Liver (tissue), 9 donors: ENCODE measurements around the gene VAT1. TPM values are rescaled to one million over a fixed set of nuclear protein-coding genes. Genes with fewer than 3 reads are reported as not detected.

ENCODE experiments used
- DNase-seq: peaks from one replicate; pipeline ENCODE4 v3.0.0-alpha.2; 2017; ENCODE audit warnings: low spot score
- H3K27ac ChIP-seq, 2 donors: one replicate each; pipeline ENCODE4 v1.7.0; 2013; ENCODE audit warnings: inconsistent platforms in 2 of 2, low read length in 2 of 2, control low read depth in 1 of 2, low read depth in 1 of 2, mild to moderate bottlenecking in 1 of 2
- H3K27me3 ChIP-seq, 4 donors: one replicate each; pipeline versions ENCODE4 v1.6.1 to v1.7.0; 2013; ENCODE audit warnings: low read length in 3 of 4, inconsistent platforms in 1 of 4, mild to moderate bottlenecking in 1 of 4, moderate library complexity in 1 of 4; ENCODE audit not compliant: control insufficient read depth in 4 of 4, insufficient read depth in 4 of 4
- H3K36me3 ChIP-seq, 4 donors: one replicate each; pipeline versions ENCODE4 v1.6.1 to v1.7.0; 2013; ENCODE audit warnings: low read length in 3 of 4, mild to moderate bottlenecking in 3 of 4, low read depth in 1 of 4, moderate library complexity in 1 of 4; ENCODE audit not compliant: control insufficient read depth in 4 of 4, insufficient read depth in 3 of 4
- H3K4me1 ChIP-seq, 4 donors: one replicate each; pipeline versions ENCODE4 v1.6.1 to v1.7.0; 2013; ENCODE audit warnings: low read length in 3 of 4, mild to moderate bottlenecking in 3 of 4, moderate library complexity in 1 of 4; ENCODE audit not compliant: control insufficient read depth in 4 of 4, insufficient read depth in 4 of 4
- H3K4me3 ChIP-seq, 3 donors: one replicate each; pipeline versions ENCODE4 v1.6.1 to v1.7.0; 2013; ENCODE audit warnings: low read length in 3 of 3, control low read depth in 1 of 3, low read depth in 1 of 3, mild to moderate bottlenecking in 1 of 3
- H3K9ac ChIP-seq, 2 donors: one replicate each; pipeline ENCODE4 v1.7.0; 2013; ENCODE audit warnings: low read length in 2 of 2, mild to moderate bottlenecking in 2 of 2, moderate library complexity in 2 of 2, control low read depth in 1 of 2, low read depth in 1 of 2
- H3K9me3 ChIP-seq, 4 donors: one replicate each; pipeline versions ENCODE4 v1.6.1 to v1.7.0; 2013; ENCODE audit warnings: low read length in 3 of 4; ENCODE audit not compliant: control insufficient read depth in 4 of 4
- ATF3 ChIP-seq: IDR thresholded peaks from 2 replicates; pipeline ENCODE4 v1.6.1; 2016; ENCODE audit warnings: antibody characterized with exemption
- CTCF ChIP-seq: fragments of 150-350 bp; IDR thresholded peaks from 2 replicates; pipeline ENCODE4 v1.5.1; 2017; ENCODE audit warnings: improper control_type of control experiment, low read depth, low read length; ENCODE audit not compliant: missing input control
- EGR1 ChIP-seq, 2 donors: IDR thresholded peaks; 2 replicates each; pipeline ENCODE4 v1.6.1; 2016 to 2018; ENCODE audit warnings: antibody characterized with exemption in 2 of 2, low read depth in 2 of 2
- FOXA2 ChIP-seq: IDR thresholded peaks from 2 replicates; pipeline ENCODE4 v1.6.1; 2016; ENCODE audit warnings: antibody characterized with exemption
- HNF4A ChIP-seq, 2 donors: conservative IDR thresholded peaks; 2 replicates each; pipeline ENCODE4 v1.6.1; 2016; ENCODE audit warnings: antibody characterized with exemption in 2 of 2, mild to moderate bottlenecking in 2 of 2
- JUND ChIP-seq, 2 donors: IDR thresholded peaks; 2 replicates each; pipeline ENCODE4 v1.6.1; 2016; ENCODE audit warnings: antibody characterized with exemption in 2 of 2
- NR2F2 ChIP-seq: IDR thresholded peaks from 2 replicates; pipeline ENCODE4 v1.6.1; 2016; ENCODE audit warnings: antibody characterized with exemption
- RXRA ChIP-seq, 2 donors: IDR thresholded peaks; 2 replicates each; pipeline ENCODE4 v1.6.1; 2017 to 2018; ENCODE audit warnings: antibody characterized with exemption in 2 of 2, mild to moderate bottlenecking in 1 of 2
- SP1 ChIP-seq: IDR thresholded peaks from 2 replicates; pipeline ENCODE4 v1.6.1; 2018; ENCODE audit warnings: antibody characterized with exemption, mild to moderate bottlenecking
- TAF1 ChIP-seq: conservative IDR thresholded peaks from 2 replicates; pipeline ENCODE4 v1.6.1; 2016; ENCODE audit warnings: antibody characterized with exemption, mild to moderate bottlenecking
- YY1 ChIP-seq: IDR thresholded peaks from 2 replicates; pipeline ENCODE4 v1.6.1; 2016; ENCODE audit warnings: antibody characterized with exemption, mild to moderate bottlenecking
- ZBTB33 ChIP-seq: IDR thresholded peaks from 2 replicates; pipeline ENCODE4 v1.6.1; 2016; ENCODE audit warnings: antibody characterized with exemption
- WGBS: extraction: QIAGEN DNeasy Blood & Tissue Kit; methylation state at CpG from one replicate; pipeline ENCODE4 v1.1.7; 2013; 5-methylcytosine and 5-hydroxymethylcytosine counted together
- polyA plus RNA-seq, 2 donors: library from polyadenylated mRNA; stranded (reverse) in 1 of 2; unstranded in 1 of 2; fragments of 200-250 nt in 1 of 2; fragments of >200 nt in 1 of 2; fragmentation: Nextera tagmentation in 1 of 2; extraction: Ambion mirVana in 1 of 2; gene quantifications; one replicate each; pipeline versions ENCODE4 v1.2.1 to v1.2.3, GENCODE V29; 2013 to 2015
- total RNA-seq, 2 donors: library from RNA; depleted of rRNA; stranded (reverse); fragments of >200 nt; gene quantifications; one replicate each; pipeline ENCODE4 v1.2.3, GENCODE V29; 2014
- TF ChIP-seq, protein P1 (sequence below): IDR thresholded peaks from 2 replicates; pipeline ENCODE4 v1.6.1; 2016; ENCODE audit warnings: antibody characterized with exemption, mild to moderate bottlenecking
- donor health status: healthy.
- donor health status: healthy.
- donor health status: healthy.
- donor health status: healthy.
- donor health status: healthy.

VAT1 gene
- total and polyA plus RNA-seq, 4 donors = 16.3 to 38.8 (median 25.4) TPM

- Histone ChIP-seq H3K27ac (no peak overlapping the region), H3K36me3 (no peaks in the 10 kb centered on the region), H3K4me1 (peaks cover 5 to 26% (median 22%) of the 10 kb centered on the region in 4 donors), H3K4me3 (peak overlapping the region in 1 of 3 donors; percentile 2), H3K9ac (no peak overlapping the region), H3K9me3 (no peaks in the 10 kb centered on the region), H3K27me3 (no peaks in the 10 kb centered on the region)
- WGBS = 82% methylated on average over 4 of the region's 4 CpGs
- TF ChIP-seq NR2F2 (no peak), CTCF (no peak), SP1 (no peak), YY1 (no peak), JUND (IDR thresholded peaks at IDR 0.05) (no peak)
- DNase-seq = no peak
Observed at GRCh38 chr17:43044024-43044423, 21.8 kb upstream of the VAT1 start.

- Histone ChIP-seq H3K27me3 (no peaks in the 10 kb centered on the region), H3K36me3 (no peaks in the 10 kb centered on the region), H3K4me1 (peaks cover 5 to 27% (median 23%) of the 10 kb centered on the region in 4 donors), H3K4me3 (no peak overlapping the region), H3K9me3 (no peaks in the 10 kb centered on the region), H3K27ac (no peak overlapping the region), H3K9ac (no peak overlapping the region)
- no peak for DNase-seq
- no peak for TF ChIP-seq RXRA (IDR thresholded peaks at IDR 0.05)
- no peak for TF ChIP-seq EGR1 (IDR thresholded peaks at IDR 0.05; ENCODE audit: low read depth in 2 of 2)
- no peak for TF ChIP-seq TAF1
- no peak for TF ChIP-seq YY1
- TF ChIP-seq ATF3 = no peak
- no peak for TF ChIP-seq NR2F2
- TF ChIP-seq, protein P1, sequence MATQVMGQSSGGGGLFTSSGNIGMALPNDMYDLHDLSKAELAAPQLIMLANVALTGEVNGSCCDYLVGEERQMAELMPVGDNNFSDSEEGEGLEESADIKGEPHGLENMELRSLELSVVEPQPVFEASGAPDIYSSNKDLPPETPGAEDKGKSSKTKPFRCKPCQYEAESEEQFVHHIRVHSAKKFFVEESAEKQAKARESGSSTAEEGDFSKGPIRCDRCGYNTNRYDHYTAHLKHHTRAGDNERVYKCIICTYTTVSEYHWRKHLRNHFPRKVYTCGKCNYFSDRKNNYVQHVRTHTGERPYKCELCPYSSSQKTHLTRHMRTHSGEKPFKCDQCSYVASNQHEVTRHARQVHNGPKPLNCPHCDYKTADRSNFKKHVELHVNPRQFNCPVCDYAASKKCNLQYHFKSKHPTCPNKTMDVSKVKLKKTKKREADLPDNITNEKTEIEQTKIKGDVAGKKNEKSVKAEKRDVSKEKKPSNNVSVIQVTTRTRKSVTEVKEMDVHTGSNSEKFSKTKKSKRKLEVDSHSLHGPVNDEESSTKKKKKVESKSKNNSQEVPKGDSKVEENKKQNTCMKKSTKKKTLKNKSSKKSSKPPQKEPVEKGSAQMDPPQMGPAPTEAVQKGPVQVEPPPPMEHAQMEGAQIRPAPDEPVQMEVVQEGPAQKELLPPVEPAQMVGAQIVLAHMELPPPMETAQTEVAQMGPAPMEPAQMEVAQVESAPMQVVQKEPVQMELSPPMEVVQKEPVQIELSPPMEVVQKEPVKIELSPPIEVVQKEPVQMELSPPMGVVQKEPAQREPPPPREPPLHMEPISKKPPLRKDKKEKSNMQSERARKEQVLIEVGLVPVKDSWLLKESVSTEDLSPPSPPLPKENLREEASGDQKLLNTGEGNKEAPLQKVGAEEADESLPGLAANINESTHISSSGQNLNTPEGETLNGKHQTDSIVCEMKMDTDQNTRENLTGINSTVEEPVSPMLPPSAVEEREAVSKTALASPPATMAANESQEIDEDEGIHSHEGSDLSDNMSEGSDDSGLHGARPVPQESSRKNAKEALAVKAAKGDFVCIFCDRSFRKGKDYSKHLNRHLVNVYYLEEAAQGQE = no peak
- TF ChIP-seq ZBTB33 = no peak
- TF ChIP-seq JUND (IDR thresholded peaks at IDR 0.05) = no peak
- no peak for TF ChIP-seq HNF4A (conservative IDR thresholded peaks at IDR 0.05)
- TF ChIP-seq FOXA2 = no peak
Observed at GRCh38 chr17:43043307-43043706, 21.1 kb upstream of the VAT1 start.
